Stimulated activated CD8-positive, alpha-beta memory T cell treated with anti-CD3 and anti-CD28 coated beads, Interleukin-12 subunit alpha, Interleukin-12 subunit beta, amount 100 ng/mL, for 24 hours (primary cell): Measurements from ENCODE around the gene ACVR1B.

Experiments
- DNase-seq: peaks from one replicate; pipeline ENCODE4 v3.0.0-alpha.2; 2020; ENCODE audit errors: extremely low read depth

The ACVR1B gene

GRCh38 chr12:52020539-52021336 is 69.2 kb downstream of the ACVR1B start:
- DNase-seq = no peak

GRCh38 chr12:52022841-52023181 is 71.3 kb downstream of the ACVR1B start:
- no peak for DNase-seq

DNA sequence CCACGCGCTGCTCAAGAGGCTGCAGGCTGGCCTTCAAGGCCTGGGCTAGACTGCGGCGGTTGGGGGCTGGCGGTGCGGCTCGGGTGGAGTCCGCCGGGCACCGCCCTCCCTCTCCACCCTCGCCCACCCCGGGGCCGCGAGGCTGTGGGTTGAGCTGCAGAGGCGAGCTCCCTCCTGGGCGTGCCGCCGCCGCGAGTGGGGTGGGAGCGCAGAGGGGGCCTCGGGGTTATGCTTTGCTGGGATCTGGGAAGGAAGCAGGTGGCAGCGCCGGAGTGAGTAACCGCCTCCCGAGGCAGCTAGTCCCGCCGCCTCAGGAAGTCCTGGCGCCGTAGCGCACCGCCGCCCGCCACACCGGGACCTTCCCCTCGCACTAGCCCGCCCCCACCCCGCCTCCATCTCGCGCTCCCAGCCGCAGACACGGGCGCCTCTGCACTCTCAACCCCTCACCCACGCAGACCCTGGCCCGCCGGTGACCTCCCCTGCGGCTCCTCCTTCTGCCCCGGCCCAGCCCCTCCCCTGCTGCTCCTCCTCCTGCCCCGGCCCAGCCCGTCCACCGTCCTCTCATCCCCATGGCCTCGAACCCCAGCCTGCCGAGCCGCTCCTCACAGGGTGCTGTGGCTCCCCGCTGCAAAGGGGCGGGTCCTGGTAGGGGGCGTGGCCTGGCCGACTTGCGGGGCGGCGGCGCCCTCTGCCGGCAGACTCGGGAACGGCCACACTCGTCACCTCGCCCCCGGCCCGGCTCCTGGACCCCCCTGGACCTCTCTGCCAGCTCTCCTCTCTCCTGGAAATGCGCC is 71.9 kb downstream of the ACVR1B start:
- peak; percentile 74 for DNase-seq

DNA sequence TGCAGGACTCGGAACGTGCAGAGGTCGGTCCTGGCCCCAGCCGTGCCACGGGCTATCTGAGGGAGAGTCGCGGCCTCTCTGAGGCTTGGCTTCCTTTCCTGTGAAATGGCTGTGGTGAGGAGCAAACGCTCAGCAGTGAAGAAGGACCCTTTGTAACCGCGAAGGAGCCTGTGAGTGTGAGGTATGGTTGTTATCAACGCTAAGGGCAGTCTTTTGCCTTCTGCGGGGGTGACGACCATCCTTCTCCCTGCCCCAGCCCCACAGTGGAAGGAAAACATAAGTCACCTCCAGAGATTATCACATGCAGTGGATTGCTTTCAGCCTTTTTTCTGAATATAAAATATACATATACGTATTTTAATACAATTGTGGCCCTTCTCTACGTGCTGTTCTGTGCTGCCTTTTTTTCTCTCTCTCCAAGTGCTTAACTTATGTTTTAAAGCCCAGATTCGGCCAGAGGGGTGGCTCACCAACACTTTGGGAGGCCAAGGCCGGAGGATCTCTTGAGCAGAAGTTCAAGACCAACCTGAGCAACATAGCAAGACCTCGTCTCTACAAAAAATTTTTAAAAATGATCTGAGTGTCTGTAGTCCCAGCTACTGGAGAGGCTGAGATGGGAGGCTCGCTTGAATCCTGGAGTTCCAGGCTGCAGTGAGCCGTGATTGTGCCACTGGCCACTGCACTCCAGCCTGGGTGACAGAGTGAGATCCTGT is 72.6 kb downstream of the ACVR1B start:
- no peak for DNase-seq

DNA sequence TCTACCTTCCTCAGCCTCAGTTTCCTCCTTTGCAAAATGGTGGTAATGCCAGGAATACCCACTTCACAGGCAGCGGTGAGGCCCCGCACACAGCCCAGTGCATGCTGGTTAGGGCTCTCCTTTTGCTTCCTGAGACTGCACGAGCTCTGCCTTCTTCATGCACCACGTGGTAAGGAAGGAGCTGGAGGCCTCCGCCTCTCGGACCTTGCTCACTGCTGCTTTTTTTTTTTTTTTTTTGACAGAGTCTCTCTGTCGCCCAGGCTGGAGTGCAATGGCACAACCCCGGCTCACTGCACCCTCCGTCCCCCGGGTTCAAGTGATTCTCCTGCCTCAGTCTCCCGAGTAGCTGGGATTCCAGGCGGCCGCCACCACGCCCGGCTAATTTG is 73.3 kb downstream of the ACVR1B start:
- no peak for DNase-seq

DNA sequence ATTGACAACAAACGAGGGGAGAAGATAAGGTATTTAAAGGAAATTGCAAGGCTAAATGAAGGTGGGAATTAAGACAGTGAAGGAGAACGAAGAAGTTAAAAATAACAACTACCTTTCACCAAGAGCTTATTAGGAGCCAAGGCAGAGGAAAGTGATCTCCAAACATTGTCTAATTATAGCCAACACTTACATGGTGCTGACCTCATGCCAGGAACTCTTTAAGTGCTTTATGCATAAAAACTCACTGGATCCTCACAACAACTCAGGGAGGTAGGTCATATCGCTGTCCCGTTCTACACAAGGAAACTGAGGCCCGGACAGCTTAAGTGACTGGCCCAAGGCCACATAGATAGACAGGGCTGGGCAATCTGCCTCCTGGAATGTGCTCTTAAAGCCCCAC is 74.8 kb downstream of the ACVR1B start:
- DNase-seq = no peak

DNA sequence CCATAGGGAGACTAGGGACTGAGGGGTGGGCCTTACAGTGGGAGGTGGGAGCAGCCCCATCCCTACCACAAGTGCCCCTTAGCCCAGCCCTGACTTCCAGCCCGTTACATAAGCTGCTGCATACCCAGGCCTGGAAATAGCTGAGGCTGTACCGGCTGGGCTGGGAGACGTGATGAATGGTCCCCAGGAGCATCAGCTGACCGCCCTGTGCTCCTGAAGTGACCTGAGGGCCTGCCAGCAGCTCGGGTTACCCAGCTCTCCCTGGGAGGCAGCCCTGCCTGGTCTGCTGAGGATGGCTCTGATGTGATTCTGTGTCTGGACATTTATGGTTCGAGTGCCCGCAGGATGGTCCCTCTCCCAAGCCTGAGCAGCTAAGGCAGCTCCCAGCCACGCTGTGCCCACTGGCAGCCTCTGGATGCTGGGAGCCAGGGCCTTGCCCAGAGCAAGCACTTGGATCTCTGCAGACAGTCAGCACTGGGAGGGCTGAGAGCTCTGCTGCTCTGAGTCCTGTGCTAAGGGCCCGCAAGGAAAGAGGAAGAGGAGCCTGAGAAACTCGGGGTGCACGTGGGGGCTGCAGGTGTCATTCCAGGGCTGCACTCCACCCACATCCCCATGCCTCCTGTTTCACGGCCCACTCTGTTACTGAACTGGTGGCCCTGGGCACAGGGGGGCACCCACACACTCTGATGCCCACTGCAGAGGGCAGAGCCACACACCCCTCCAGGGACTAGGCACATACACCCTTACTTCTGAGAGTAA is 75.8 kb downstream of the ACVR1B start:
- no peak for DNase-seq

GRCh38 chr12:52029685-52030084 is 78.2 kb downstream of the ACVR1B start:
- DNase-seq = no peak

GRCh38 chr12:52032446-52032803 is 80.9 kb downstream of the ACVR1B start:
- no peak for DNase-seq

DNA sequence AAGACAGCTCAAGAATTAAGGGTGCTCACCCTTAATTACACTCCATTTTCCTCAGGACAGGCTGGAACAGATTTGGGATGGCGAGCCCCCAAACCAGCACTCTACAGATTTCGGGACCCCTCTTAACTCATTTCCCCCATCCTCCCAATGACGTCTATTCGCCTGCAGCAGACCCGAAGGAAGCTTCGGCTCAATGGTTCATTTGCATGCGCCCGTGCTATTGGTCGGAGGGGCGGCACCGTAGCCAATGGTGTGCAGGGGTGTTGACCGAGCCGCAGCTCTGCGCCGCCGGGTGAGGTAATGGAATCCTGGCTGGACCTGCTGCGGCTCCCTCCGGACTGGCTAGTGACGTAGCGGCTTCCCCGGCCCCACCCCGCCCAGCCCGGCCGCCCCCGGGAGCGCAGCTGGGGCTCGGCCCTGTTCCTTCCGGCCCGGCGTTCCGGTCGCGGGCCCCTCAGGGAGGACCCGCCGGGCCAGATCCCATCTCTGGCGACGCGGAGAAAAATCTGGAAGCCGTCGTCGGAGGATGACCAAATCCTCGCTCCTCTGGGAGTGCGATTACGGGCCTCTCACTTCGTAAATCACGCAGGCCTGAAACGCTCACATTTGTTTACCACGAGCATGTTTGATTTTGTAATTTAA is 81.4 kb downstream of the ACVR1B start:
- DNase-seq = peak; percentile 73

DNA sequence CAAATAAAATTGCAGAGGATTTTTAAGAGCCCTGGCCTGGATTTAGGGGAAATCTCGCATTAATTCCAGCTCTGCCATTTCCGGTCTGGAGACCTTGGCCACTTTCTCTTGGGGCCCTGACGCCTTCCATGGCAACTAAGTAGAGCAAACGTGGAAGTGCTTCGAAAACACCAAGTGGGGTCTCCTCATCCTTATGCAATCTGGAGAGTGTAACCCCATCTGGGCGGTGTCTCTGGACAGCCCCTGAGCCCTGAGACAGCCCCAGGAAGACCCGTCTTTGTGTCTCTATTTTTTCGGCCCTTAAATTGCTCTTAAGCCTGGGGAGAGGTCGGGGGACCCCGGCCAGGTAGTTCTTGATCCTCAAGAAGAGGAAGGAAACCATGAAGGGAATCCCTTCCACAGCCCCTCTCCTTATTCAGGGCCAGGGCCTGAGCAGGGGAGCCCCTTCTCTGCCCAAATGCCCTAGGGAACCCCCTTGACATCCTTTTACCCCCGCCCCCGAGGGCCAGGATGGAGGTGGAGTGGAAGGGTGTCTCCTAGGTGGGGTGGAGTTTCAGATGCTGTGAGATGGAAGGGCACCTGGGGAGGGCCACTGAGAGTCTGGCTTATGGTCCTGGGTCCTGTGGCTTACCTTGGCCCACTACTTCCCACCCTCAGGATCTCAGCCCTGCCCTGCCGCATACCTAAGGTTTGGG is 82.1 kb downstream of the ACVR1B start:
- DNase-seq = no peak

DNA sequence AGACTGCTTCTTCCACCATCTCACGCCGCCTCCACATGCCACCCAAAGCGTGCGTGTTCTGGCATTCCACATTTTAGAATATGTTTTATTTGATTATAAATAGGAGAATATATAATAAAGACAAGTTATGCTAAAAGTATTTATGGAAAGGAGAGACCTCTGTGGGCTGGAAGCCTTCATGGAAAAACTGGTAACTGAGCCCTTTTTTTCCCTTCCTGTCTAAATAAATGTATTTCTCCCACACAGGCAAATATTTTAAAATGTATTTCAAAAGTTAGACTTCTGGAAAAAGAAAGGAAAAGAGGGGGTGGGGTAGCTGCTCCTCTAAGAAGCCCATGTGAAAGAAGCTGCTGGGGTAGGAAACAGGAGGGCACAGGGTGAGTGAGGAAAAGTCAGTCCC is 83.7 kb downstream of the ACVR1B start:
- no peak for DNase-seq

GRCh38 chr12:52035926-52036325 is 84.4 kb downstream of the ACVR1B start:
- no peak for DNase-seq

- no peak for DNase-seq
These were observed 85.2 kb downstream of the ACVR1B start for GRCh38 chr12:52036587-52037171.

- no peak for DNase-seq
These were observed 85.9 kb downstream of the ACVR1B start for GRCh38 chr12:52037248-52037861.

DNA sequence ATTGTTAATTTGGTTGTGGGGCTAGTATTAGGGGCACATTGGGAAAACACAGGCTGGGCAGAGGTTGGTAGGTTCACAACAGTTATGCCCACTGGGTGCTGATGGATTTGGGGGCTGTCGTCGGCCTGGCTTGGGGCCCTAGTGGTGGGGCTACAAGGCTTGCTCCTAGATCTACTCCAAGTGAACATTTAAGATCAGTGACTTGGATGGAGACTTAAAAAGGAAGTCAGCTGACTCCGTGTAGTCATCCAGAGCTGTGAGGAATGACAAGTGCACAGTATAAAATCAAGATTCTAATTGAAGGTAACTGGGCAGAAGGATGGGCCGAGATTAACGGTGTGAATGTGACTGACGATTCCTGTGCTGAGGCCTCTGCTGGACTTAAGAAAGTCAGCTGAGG is 86.9 kb downstream of the ACVR1B start:
- DNase-seq = no peak

DNA sequence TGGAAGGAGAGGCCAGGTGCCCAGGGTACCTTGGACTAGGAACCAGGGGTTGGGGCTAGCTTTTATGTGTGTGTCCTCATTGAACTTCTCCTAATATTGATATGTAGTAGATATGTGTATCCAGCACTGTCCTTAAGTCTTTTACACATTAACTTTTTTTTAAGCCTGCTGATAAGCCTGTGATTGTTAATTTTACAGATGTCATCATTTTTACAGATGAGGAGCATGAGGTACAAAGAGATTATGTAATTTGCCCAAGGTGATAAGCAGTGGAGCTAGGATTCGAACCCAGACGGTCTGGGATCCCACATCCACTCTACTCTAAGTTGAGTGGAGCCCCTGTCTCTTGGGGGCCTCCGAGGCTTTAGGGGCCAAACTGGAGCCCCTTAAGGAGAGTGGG is 89.5 kb downstream of the ACVR1B start:
- DNase-seq = no peak

DNA sequence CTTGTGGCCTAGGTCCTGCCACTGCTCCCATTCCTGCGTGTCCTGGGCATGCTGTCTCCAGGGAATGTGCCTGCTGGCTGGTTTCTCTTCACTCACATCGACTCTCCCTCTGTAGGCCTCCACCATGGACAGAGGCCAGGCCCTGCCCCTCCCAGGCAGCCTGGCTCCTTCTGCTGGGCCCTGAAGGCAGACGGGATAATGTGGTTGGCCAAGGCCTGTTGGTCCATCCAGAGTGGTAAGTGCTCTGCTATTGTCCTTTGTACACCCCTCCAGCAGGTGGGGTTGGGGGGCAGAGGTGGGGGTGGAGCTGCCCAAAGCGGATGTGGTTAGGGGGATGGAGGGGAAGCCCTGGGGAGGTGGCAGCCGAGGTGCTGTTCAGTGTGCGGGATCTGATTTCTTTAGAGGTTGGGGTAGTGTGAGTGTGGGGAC is 90.2 kb downstream of the ACVR1B start:
- no peak for DNase-seq

DNA sequence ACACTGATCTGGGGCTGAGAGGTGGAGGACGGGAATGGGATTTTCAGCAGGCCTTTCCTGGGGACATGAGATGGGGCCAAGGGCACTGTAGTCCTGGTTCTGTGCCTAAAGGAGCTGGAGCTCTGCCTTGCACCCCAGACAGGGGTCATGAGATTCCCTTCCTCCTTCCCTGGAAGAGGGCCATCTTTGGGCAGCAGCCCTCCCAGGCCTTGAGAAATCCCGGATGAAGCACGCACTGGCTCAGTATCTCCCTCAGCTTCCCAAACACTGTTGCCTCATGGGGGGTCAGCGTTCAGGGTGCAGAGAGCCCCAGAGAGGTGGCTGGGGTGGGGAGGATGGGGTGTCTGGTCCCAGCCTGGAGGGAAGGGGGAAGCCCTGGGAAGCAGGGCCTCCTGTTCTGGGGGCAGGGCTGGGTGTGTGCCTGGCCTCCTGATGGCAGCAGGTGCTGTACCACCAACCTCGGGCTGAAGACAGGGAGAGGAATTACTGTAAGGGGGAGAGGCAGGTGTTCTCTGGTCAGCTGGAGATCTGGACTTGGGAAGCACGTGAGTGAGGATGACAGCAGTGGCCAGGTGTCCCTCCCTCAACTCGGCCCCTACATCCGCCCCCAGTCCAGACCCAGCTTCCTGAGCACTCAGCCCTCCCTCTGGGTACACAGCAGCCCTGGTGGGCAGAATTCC is 91.3 kb downstream of the ACVR1B start:
- DNase-seq = no peak
